Stimulated activated CD4-positive, alpha-beta T cell treated with anti-CD3 and anti-CD28 coated beads, TNF-alpha, amount 100 ng/mL, for 4 hours (primary cell): Measurements from ENCODE around the gene DCN.
"Not testable (repeated sequence)": the region's sequence is repeated elsewhere in the genome, so short reads cannot be mapped to it uniquely, and the experiment has no call there.

Experiments
- DNase-seq, 3 experiments: peaks; one replicate each; pipeline ENCODE4 v3.0.0-alpha.2; 2020; ENCODE audit warnings: low read depth in 3 of 3

DCN gene

GRCh38 chr12:91182636-91183455, at the start of gene DCN:
TSS of gene DCN (minus strand) at chr12:91182817. CDS start at chr12:91178552, 4,265 bp downstream.
- DNase-seq: no peak

GRCh38 chr12:91230841-91231240, 48.2 kb upstream of the DCN start:
- DNase-seq: no peak

DNA sequence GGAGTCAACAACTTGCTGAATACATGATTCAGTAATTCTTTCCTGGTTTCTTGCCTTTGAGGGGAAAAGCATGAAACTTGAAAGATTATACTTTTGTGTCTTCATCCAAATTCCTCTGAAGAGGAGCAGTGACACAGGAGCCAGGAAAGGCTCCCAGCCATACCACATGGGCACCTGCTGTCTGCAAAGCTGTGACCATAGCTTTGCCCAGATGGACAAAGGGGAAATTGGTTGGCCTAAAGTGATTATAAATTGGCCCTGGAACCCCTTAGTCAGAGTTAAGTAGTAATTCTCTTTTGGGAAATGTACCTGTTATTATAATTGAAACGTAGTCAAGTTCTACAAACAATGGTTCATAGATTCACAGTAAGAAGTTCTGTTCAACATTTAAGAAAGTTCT, 44.3 kb upstream of the DCN start:
- DNase-seq: no peak

DNA sequence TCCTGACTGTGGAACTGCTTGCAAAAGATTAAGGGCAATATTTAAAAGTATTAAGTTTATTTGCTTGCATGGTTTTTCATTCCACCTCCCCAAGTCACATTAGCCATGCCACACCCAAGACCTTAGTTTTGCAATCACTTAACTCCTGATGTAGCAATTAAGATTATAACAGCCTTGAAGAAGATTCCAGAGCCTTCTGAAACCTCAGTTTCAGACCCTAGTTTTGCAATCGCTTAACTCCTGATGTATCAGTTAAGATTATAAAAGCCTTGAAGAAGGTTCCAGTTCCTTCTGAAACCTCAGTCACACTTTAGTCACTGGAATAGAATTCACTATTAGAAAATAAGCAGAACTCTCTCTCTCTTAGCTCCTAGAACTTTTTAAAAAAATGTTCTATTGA, 42.7 kb upstream of the DCN start:
- no peak for DNase-seq

DNA sequence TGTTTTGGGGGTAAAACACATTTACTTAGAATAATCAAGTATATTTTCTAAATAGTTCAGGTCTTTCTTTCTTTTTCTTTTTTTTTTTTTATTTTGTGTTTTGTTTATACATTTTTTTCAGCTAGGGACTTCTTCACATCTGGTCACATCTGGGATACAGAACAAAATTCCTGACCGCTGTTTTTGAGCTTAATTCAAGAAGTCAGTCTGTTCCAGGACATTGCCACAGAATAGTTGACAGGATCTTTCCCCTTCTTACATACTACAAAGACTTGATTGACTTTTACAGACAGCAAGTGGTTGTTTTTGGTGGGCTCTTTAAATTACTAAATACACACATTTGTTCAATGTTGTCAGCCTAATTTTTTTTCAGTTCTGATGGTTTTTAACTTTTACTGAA, 41.8 kb upstream of the DCN start:
- no peak for DNase-seq

DNA sequence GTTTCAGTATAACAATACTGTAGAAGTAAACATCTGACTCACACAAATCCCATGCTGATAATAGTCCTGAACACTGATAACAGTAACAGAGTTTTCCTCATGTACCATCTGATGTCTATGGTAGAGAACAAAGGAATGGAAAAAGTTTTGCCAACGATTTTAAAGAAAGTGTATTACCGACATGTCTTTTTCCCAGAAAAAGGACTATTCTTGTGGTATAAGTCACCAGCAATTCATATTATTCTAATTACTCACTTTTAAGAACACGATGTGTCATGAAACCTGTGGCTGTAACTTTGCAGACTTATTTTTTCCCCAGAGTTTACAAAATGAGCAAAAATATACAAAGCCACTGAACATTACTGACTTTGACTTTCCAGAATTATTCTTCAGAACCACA, 40.1 kb upstream of the DCN start:
- DNase-seq: no peak

GRCh38 chr12:91219919-91220318, 37.3 kb upstream of the DCN start:
- DNase-seq: no peak

DNA sequence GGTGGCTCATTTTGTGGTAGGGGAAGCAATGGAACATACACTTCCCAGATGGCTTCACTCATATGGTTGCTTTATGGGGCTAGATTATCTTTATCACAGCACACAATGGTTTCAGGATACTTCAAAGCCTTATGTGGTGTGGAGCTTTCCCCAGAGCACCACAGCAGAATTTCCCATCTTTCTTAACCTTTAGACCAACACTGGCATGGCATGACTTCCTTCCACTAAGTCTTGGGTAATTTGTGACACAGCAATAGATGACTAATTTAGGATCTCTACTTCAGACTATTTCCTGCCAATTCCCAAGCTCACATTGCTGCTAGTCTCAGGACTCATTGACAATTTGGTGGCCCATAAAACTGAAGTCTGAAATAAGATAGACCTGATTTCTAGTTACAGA, 36.9 kb upstream of the DCN start:
- DNase-seq: no peak

GRCh38 chr12:91216871-91217270, 34.3 kb upstream of the DCN start:
- no peak for DNase-seq

DNA sequence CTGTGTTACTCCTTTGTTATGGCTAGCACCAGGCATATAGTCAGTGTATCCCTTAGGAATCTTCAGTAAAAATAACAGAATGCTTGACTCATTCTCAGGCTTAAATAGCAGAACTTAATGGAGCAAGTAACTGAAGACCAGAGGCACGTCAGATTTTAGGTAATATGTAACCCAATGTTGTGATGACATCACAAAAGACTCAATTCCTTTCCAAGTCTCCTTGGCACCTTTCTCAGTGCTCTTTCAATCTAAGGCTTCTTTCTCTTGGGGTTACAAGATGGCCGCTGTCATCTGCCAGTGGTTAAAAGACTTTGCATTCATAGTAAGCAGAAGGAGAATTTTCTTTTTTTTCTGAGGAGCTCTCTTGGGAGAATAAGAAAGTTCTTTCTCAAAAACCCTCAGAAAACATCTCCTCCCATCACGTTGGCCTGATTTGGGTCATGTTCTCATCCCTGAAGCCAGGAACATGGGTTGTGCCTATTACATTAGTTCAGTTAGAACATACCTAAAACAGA, 33.4 kb upstream of the DCN start:
- DNase-seq: no peak

GRCh38 chr12:91211866-91212265, 29.2 kb upstream of the DCN start:
- no peak for DNase-seq

- DNase-seq: no peak
Measured at GRCh38 chr12:91210618-91211017, 28.0 kb upstream of the DCN start.

GRCh38 chr12:91210144-91210543, 27.5 kb upstream of the DCN start:
- DNase-seq: no peak

DNA sequence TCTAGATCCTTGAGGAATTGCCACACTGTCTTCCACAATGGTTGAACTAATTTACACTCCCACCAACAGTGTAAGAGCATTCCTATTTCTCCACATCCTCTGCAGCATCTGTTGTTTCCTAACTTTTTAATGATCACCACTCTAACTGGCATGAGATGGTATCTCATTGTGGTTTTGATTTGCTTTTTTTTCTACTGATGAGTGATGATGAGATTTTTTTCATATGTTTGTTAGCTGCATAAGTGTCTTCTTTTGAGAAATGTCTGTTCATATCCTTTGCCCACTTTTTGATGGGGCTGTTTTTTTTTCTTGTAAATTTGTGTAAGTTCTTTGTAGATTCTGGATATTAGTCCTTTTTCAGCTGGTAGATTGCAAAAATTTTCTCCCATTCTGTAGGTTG, 24.7 kb upstream of the DCN start:
- not testable (repeated sequence) for DNase-seq

- no peak for DNase-seq
Measured at GRCh38 chr12:91205811-91206210, 23.2 kb upstream of the DCN start.

- DNase-seq: no peak
Measured at GRCh38 chr12:91204421-91204820, 21.8 kb upstream of the DCN start.

GRCh38 chr12:91203610-91204009, 21.0 kb upstream of the DCN start:
- DNase-seq: no peak

GRCh38 chr12:91202390-91202789, 19.8 kb upstream of the DCN start:
- no peak for DNase-seq

DNA sequence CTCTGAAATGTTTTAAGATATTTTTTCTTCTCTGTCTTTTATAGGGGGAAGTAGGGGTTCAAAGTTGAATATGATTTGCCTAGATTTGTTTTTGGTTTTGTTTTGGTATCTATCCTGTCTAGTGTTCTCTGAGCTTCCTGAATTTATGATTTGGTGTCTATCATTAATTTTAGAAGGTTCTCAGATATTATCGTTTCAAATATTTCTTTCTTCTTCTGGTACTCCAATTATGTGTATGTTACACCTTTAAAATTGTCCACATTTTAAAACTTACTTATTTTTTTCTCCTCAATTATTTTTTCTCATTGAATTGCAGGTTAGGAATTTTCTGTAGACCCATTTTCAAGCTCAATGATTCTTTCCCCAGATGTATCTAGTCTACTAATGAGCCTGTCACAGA, 13.8 kb upstream of the DCN start:
- DNase-seq: no peak

DNA sequence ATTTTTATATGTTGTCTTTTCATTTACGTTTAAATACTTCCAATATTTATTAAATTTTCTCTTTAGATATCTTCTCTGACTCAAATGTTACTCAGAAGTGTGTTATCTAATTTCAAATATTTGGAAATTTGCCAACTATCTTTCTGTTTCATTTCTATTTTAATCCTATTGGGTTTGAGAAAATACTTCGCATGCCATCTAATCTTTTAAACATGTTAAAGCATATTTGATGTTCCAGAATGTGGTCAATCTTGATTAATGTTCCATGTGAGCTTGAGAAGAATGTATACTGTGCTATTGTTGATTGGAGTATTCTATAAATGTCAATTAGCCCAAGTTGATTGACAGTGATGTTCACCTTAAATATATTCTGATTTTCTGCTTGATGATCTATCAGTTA, 11.9 kb upstream of the DCN start:
- no peak for DNase-seq

DNA sequence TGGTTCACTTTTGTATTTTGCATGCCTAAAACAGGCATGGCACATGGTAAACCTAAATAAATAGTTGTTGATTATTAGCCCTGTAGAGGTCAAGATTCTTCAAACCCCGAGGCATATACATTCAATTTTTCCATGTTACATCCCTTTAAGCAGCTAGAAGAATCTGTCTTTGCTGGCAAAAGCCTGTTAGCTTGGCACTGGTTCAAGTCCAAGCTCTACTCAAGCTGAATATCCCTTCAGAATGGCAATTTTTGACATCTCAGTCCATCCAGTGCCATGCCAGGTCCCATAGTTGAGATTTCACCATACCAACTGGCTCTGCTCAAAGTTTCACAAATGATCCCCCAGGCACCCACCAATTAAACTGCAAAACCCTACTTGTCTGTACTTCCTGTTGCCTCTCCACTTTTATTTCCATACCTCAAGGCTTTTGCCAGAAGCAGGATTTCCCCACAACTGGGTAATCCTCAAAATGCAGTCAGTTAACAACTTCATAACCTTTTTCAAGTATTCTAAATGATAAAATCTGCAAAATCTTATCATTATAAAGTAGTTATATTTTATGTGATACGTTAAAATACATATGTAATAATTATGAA, 9.0 kb upstream of the DCN start:
- no peak for DNase-seq

DNA sequence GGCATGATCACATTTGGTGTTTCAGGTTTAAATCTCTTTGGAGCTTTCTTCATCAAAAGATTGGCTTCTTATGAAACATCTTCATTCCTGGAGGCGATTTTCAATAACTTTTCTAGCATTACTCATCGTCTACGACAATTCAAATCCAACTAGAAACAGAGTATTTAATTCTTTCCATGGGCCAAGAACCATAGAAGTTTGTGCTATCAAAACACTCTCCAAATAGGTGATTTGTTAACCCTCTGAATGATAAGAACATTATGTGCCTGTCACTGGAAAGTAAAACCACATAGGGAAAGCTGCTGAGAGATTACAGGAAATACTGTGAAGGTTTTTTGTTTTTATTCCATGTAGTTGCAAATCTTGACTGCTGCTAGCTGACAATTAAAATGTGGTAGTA, 6.9 kb upstream of the DCN start:
- no peak for DNase-seq

GRCh38 chr12:91188778-91189177, 6.2 kb upstream of the DCN start:
- no peak for DNase-seq
